Measurements from ENCODE around the gene DRICH1. TPM values are rescaled to one million over a fixed set of nuclear protein-coding genes. Genes with fewer than 3 reads are reported as not detected.
"Not testable (repeated sequence)": the region's sequence is repeated elsewhere in the genome, so short reads cannot be mapped to it uniquely, and the experiment has no call there.

DRICH1 gene
- total RNA-seq, 2 experiments from 2014 or later = 0.36 to 0.62 TPM

DNA sequence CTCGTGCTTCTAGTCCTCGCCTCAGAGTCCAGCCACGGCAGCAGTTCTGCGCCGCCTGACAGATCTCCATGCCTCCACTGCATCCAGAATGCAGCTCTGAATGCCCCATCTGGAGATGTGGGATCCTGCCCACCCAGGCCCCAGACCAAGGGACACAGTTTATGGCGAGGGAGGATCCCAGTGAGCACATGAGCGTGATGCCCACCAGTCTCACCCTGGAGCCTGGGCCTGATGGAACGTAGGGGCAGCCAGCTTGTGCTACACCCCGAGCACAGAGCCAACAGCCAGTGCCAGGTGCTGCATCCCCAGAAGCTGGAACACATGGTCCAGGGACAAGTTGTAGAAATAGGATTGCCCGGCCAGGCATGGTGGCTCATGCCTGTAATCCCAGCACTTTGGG lies 62.4 kb downstream of the DRICH1 start:
- CTCF ChIA-PET = no interaction called here
- no peak overlapping the region for H3K4me3 Mint-ChIP-seq
- no peak for DNase-seq
- intact Hi-C loops (cut with micrococcal nuclease) = no loop called here
- H3K27me3 Mint-ChIP-seq = peaks cover 17% of the 10 kb centered on the region
- H3K4me1 Mint-ChIP-seq (ENCODE audit: low read depth) = peaks cover 9% of the 10 kb centered on the region
- no peak overlapping the region for H3K27ac Mint-ChIP-seq
- no peaks in the 10 kb centered on the region for H3K36me3 Mint-ChIP-seq
- POLR2A ChIA-PET = interaction anchor here (0.7 kb wide), 1 partner anchor 63 kb away, joined by 3 read pairs; no protein-coding TSS in a partner anchor
- no peaks in the 10 kb centered on the region for H3K9me3 Mint-ChIP-seq

- Mint-ChIP-seq H3K36me3 (no peaks in the 10 kb centered on the region), H3K4me3 (no peak overlapping the region), H3K27me3 (peaks cover 22% of the 10 kb centered on the region), H3K27ac (no peak overlapping the region), H3K9me3 (no peaks in the 10 kb centered on the region), H3K4me1 (ENCODE audit: low read depth) (peaks cover 9% of the 10 kb centered on the region)
- ChIA-PET POLR2A (no interaction called here), CTCF (no interaction called here)
- intact Hi-C loops (cut with micrococcal nuclease) = no loop called here
- DNase-seq = no peak
Observed at GRCh38 chr22:23569291-23569690, 62.8 kb downstream of the DRICH1 start.

GRCh38 chr22:23566705-23567475 lies 65.2 kb downstream of the DRICH1 start:
- CTCF ChIA-PET = interaction anchor here (0.7 kb wide), 1 partner anchor 21 kb away, joined by 3 read pairs; no protein-coding TSS in a partner anchor

GRCh38 chr22:23565915-23566704 lies 66.0 kb downstream of the DRICH1 start:
- no peak for DNase-seq
- CTCF ChIA-PET = no interaction called here

More at GRCh38 chr22:23566705-23567475, 65.2 kb downstream of the DRICH1 start:
- no peak for DNase-seq
- H3K9me3 Mint-ChIP-seq = no peaks in the 10 kb centered on the region
- H3K4me3 Mint-ChIP-seq = no peak overlapping the region
- H3K27me3 Mint-ChIP-seq = peaks cover 28% of the 10 kb centered on the region
- intact Hi-C loops (cut with micrococcal nuclease) = no loop called here
- H3K36me3 Mint-ChIP-seq = no peaks in the 10 kb centered on the region
- POLR2A ChIA-PET = no interaction called here
- peaks cover 9% of the 10 kb centered on the region for H3K4me1 Mint-ChIP-seq (ENCODE audit: low read depth)
- no peak overlapping the region for H3K27ac Mint-ChIP-seq

GRCh38 chr22:23565305-23565914 lies 66.7 kb downstream of the DRICH1 start:
- DNase-seq = peak; percentile 14

More at GRCh38 chr22:23565915-23566704, 66.0 kb downstream of the DRICH1 start:
- H3K27me3 Mint-ChIP-seq = peaks cover 28% of the 10 kb centered on the region
- H3K4me1 Mint-ChIP-seq (ENCODE audit: low read depth) = peaks cover 9% of the 10 kb centered on the region
- H3K36me3 Mint-ChIP-seq = no peaks in the 10 kb centered on the region
- intact Hi-C loops (cut with micrococcal nuclease) = no loop called here
- H3K27ac Mint-ChIP-seq = no peak overlapping the region
- peak overlapping the region; percentile 60 for H3K4me3 Mint-ChIP-seq
- POLR2A ChIA-PET = no interaction called here
- H3K9me3 Mint-ChIP-seq = no peaks in the 10 kb centered on the region

DNA sequence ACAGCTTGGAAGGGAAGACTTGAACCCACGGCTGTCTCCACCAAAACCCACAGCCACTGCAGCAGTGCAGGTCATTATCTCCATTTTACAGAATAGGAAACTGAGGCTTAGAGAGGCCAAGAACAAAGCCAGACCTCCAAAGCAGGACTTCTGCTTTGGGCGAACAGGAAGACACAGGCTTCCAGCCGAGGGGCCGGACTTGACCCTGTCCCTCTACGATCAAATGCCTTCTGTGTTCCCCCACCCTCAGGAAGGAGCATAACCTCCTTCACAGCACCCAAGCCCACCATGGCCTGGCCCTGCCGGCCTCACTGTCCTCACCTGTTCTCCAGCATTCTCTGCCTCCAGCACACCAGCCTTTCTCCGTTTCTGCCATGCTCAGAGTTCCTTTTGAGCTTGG lies 67.8 kb downstream of the DRICH1 start:
- no peaks in the 10 kb centered on the region for H3K36me3 Mint-ChIP-seq
- H3K27ac Mint-ChIP-seq = no peak overlapping the region
- H3K4me3 Mint-ChIP-seq = no peak overlapping the region
- peaks cover 28% of the 10 kb centered on the region for H3K27me3 Mint-ChIP-seq
- no peak for DNase-seq
- H3K9me3 Mint-ChIP-seq = no peaks in the 10 kb centered on the region
- CTCF ChIA-PET = no interaction called here
- intact Hi-C loops (cut with micrococcal nuclease) = no loop called here
- POLR2A ChIA-PET = no interaction called here
- peaks cover 9% of the 10 kb centered on the region for H3K4me1 Mint-ChIP-seq (ENCODE audit: low read depth)

More at GRCh38 chr22:23565305-23565914, 66.7 kb downstream of the DRICH1 start:
- Mint-ChIP-seq H3K36me3 (no peaks in the 10 kb centered on the region), H3K4me3 (peak overlapping the region; percentile 60), H3K27me3 (peaks cover 28% of the 10 kb centered on the region), H3K27ac (no peak overlapping the region), H3K4me1 (ENCODE audit: low read depth) (peaks cover 9% of the 10 kb centered on the region), H3K9me3 (no peaks in the 10 kb centered on the region)
- ChIA-PET CTCF (interaction anchor here (0.6 kb wide), 1 partner anchor 24 kb away, joined by 3 read pairs; no protein-coding TSS in a partner anchor), POLR2A (no interaction called here)
- intact Hi-C loops (cut with micrococcal nuclease) = no loop called here

- Mint-ChIP-seq H3K27ac (no peak overlapping the region), H3K9me3 (no peaks in the 10 kb centered on the region), H3K4me1 (ENCODE audit: low read depth) (peaks cover 9% of the 10 kb centered on the region), H3K4me3 (no peak overlapping the region), H3K36me3 (no peaks in the 10 kb centered on the region), H3K27me3 (peaks cover 29% of the 10 kb centered on the region)
- DNase-seq = no peak
- intact Hi-C loops (cut with micrococcal nuclease) = no loop called here
- POLR2A ChIA-PET = no interaction called here
- CTCF ChIA-PET = no interaction called here
Observed at GRCh38 chr22:23563111-23563510, 69.0 kb downstream of the DRICH1 start.

GRCh38 chr22:23562186-23562585 lies 69.9 kb downstream of the DRICH1 start:
- no peak for DNase-seq
- Mint-ChIP-seq H3K27me3 (peaks cover 24% of the 10 kb centered on the region), H3K36me3 (no peaks in the 10 kb centered on the region), H3K4me3 (no peak overlapping the region), H3K27ac (no peak overlapping the region), H3K4me1 (ENCODE audit: low read depth) (peaks cover 9% of the 10 kb centered on the region), H3K9me3 (no peaks in the 10 kb centered on the region)
- intact Hi-C loops (cut with micrococcal nuclease) = no loop called here
- ChIA-PET CTCF (interaction anchor here (0.6 to 0.7 kb wide), 2 partner anchors 144 to 186 kb away, joined by 3 to 7 read pairs; no protein-coding TSS in a partner anchor), POLR2A (no interaction called here)

DNA sequence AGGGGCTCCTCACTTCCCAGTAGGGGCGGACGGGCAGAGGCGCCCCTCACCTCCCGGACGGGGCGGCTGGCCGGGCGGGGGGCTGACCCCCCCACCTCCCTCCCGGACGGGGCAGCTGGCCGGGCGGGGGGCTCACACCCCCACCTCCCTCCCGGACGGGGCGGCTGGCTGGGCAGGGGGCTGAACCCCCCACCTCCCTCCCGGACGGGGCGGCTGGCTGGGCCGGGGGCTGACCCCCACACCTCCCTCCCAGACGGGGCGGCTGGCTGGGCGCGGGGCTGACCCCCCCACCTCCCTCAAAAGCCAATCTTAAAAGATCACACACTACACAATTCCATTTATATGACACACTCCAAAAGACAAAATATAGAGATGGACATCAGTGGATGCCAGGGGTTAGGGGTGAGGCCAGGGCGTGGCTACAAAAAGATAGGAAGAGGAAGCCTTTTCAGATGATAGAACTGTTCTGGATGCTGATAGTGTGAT lies 71.1 kb downstream of the DRICH1 start:
- H3K27me3 Mint-ChIP-seq = peaks cover 19% of the 10 kb centered on the region
- DNase-seq; CTCF ChIA-PET; H3K9me3 Mint-ChIP-seq; intact Hi-C loops (cut with micrococcal nuclease); H3K36me3 Mint-ChIP-seq; H3K4me3 Mint-ChIP-seq; POLR2A ChIA-PET; H3K27ac Mint-ChIP-seq; H3K4me1 Mint-ChIP-seq (ENCODE audit: low read depth): not testable (repeated sequence)

DNA sequence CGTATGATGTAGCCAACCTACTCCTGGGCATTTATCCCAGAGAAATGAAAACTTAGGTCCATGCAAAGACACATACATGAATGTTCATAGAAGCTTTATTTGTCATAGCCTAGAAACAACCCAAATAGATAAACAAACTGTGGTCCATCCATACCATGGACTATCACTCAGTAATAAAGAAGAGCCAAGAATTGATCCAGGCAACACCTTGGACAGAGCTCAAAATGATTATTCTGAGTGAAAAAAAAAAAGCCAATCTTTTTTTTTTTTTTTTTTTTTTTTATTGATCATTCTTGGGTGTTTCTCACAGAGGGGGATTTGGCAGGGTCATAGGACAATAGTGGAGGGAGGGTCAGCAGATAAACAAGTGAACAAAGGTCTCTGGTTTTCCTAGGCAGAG lies 71.9 kb downstream of the DRICH1 start:
- H3K36me3 Mint-ChIP-seq; DNase-seq; POLR2A ChIA-PET; H3K9me3 Mint-ChIP-seq; H3K27ac Mint-ChIP-seq; H3K4me3 Mint-ChIP-seq; H3K4me1 Mint-ChIP-seq (ENCODE audit: low read depth); CTCF ChIA-PET; intact Hi-C loops (cut with micrococcal nuclease): not testable (repeated sequence)
- peaks cover 13% of the 10 kb centered on the region for H3K27me3 Mint-ChIP-seq

All from activated CD4-positive, alpha-beta memory T cell treated with anti-CD3 and anti-CD28 coated beads for 36 hours (primary cell).